GM15510 (cell line): Measurements from ENCODE around the gene DDAH1.

ENCODE experiments used
- POLR2A ChIP-seq: IDR thresholded peaks from 3 replicates; pipeline ENCODE4 v1.6.1; 2011; ENCODE audit warnings: borderline replicate concordance; ENCODE audit not compliant: insufficient read length; ENCODE audit errors: extremely low read depth

Gene DDAH1

DNA sequence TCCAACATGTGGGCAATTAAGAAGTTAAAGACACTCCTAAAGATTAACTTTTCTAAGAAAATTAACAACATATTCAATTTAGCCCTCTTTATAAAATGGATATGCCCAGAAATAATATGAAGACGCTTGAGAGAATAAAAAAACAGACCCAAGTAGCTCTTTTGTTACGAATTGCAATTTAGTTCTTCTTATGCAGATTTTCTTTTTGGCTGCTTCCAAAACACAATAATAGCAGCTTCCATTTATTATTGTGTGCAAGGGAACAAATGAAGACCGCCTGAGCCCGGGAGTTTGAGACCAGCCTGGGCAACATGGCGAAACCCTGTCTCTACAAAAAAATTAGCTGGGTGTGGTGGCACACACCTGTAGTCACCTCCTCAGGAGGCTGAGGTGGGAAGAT lies 138.1 kb downstream of the DDAH1 start:
- no peak for TF ChIP-seq POLR2A

DNA sequence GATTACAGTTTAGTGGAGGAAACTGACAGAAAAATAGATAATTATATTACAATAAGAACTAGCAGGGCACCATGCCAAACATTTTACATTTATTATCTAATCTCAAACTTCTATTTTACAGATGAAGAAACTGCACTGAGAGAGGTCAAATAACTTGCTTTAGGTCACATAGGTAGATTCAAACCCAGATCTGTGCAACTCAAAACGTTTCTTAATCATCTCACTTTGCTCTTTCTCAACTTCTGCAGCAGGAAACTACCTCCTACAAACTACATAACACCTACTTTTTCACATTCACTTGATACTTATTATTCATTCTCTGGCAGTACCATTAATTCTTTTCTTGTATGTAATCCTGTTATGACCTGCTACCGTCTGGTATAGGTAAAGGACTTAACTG lies 138.6 kb downstream of the DDAH1 start:
- TF ChIP-seq POLR2A: no peak

DNA sequence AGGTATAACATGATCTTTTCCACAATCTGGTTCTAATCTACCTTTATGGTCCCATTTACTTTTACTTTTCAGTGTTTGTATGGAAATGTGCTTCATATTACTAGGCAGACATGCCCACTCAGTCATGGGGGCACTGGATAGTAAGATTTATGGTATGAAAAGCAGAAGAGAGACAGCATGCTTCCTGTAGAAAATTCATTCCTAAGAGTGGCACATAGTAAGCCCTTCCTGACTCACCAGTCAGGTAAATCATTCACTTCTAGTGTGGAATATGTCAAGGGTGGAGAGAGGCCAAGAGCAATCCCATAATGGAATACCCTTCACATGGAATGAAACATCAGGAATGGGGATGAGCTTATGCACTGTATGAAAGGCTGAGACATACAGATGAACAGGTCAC lies 139.0 kb downstream of the DDAH1 start:
- TF ChIP-seq POLR2A: no peak

DNA sequence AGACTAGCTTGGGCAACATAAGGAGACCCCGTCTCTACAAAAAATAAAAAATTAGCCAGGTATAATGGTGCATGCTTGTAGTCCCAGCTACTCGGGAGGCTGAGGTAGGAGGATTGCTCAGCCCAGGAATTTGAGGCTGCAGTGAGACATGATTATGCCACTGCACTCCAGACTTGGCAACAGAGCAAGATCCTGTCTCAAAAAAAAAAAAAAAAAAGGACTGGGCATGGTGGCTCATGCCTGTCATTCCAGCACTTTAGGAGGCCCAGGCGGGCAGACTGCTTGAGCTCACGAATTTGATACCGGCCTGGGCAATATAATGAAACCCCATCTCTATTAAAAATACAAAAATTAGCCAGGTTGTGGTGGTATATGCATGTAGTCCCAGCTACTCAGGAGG lies 141.2 kb downstream of the DDAH1 start:
- no peak for TF ChIP-seq POLR2A

GRCh38 chr1:85322655-85323054 lies 142.3 kb downstream of the DDAH1 start:
- TF ChIP-seq POLR2A: no peak

GRCh38 chr1:85321237-85321964 lies 143.6 kb downstream of the DDAH1 start:
- TF ChIP-seq POLR2A: no peak

- TF ChIP-seq POLR2A: no peak
These were observed 144.4 kb downstream of the DDAH1 start for GRCh38 chr1:85320371-85321131.

DNA sequence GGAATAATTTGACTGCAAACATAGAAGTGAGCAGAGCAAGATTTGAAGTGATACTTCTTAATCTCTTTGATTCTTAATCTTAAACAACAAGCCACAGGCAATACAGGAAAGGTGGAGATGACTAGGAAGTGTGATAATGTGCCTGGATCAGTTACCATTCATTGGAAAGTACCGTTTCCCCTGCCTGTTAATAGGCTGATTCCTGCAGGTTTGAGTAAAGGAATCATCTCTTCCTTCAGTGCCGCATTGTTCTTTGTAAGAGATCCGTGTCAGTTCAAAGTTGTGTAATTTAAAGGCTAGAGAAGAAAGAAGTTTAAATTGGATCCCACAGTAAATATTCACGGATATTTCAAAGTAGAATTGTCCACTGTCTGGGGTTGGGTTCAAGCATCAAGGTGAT lies 145.0 kb downstream of the DDAH1 start:
- TF ChIP-seq POLR2A: no peak

GRCh38 chr1:85319491-85319890 lies 145.5 kb downstream of the DDAH1 start:
- TF ChIP-seq POLR2A: no peak

GRCh38 chr1:85318217-85318616 lies 146.7 kb downstream of the DDAH1 start:
- no peak for TF ChIP-seq POLR2A

GRCh38 chr1:85317560-85317959 lies 147.4 kb downstream of the DDAH1 start:
- no peak for TF ChIP-seq POLR2A

DNA sequence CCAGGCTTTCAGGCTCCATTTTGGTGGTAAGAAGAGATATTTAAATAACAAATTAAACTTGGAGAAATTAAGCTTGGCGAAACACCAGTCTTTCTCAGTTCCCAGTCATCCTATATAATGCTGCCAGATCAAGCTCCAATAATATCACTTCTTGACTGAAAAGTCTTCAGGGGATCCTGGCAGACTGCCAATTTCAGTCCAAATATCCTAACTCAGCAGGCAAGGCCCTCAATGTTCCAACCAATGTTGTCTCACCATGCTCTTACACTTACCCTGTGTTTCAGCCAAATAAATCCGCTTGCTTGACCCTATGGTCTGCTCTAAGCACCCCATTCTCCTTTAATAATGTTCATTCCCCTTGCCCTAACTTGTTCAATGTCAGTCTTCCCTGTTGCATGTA lies 148.6 kb downstream of the DDAH1 start:
- no peak for TF ChIP-seq POLR2A

- TF ChIP-seq POLR2A: no peak
These were observed 149.2 kb downstream of the DDAH1 start for GRCh38 chr1:85315789-85316188.

DNA sequence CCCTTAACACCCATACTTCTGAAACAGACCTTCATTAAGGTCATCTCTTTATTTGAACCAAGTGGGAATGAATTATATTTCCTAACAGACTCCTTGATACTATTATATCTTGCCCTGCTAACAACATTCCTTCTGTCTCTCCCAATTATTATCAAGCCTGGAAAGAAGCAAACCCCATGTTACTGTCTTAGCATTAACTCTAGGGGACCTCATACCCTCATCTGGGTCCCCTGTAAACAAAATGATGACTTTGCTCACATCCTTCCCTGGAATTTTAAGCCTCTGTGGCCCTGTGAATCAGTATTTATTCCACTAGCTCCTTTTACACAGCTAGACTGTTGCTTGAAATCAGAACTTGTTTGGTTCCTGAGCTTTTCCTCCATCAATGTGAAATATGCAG lies 150.2 kb downstream of the DDAH1 start:
- no peak for TF ChIP-seq POLR2A

- no peak for TF ChIP-seq POLR2A
These were observed 150.9 kb downstream of the DDAH1 start for GRCh38 chr1:85313888-85314696.

DNA sequence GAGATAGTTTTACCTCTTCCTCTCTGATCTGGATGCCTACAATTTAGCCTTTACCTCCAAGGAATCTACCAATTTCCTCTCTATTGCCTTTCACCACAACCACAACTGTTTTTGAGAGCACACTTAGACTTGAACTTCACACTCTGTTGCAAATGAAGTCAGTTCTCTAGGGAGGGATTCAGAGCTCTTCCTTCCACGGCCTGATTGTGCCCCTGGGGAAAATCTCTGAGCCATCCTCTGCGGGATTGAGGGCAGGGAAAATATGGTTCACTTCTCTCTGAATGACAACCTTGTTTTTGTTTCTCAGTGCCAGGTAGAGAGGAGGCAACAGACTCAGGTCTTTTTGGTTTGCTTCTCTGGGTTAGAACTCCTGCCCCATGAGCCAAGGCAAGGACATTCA lies 153.1 kb downstream of the DDAH1 start:
- no peak for TF ChIP-seq POLR2A

DNA sequence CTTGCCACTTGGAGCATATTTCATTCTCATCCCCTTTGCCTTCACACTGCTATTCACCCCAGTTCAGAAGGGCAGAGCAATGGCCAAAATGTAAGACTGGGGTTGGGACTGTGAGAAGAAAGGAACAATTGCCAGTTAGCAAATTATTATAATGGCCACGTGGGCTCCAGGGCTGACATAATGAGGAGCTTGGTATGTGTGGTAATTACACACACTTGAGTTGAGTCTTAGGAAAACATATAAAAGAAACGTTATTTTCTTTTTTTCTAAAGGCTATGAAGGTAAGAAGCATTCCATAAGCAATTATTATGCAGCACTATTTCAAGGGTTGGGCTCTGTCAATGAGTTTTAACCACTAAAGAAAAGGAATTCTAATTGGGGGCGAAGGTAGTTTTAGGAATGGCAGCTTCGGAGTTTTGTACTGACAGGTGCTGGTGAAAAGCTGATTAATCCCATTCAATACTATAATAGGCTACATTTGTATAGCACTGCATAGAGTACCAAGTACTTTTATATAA lies 156.1 kb downstream of the DDAH1 start:
- TF ChIP-seq POLR2A: no peak
